Amniotic epithelial cell (primary cell): ENCODE results near the gene GPBAR1.
A peak's percentile ranks its signal among the peaks of the same experiment; 100 is the strongest.

Experiments
- DNase-seq: peaks from one replicate; pipeline ENCODE4 v3.0.0-alpha.2; 2010; ENCODE audit warnings: low read depth

GPBAR1 gene

DNA sequence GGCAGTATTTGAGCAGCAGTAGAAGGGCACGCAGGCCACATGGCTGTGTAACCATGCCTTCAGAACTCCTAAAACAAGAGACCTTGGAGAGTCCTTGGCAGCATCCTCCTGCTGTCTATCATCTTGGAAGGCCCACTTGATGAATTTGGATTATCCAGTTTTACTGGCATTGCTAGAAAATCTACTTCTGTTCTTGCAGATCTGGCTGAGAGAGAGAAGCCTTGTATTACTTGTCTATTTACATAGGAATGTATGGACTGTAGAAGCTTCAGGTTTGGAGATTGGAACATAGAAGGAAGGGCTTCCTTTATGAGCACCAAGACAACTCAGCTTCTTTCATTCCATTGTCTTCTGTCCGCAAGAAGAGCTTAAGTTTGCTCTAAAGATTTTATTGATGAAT lies 16.1 kb upstream of the GPBAR1 start:
- DNase-seq = no peak

DNA sequence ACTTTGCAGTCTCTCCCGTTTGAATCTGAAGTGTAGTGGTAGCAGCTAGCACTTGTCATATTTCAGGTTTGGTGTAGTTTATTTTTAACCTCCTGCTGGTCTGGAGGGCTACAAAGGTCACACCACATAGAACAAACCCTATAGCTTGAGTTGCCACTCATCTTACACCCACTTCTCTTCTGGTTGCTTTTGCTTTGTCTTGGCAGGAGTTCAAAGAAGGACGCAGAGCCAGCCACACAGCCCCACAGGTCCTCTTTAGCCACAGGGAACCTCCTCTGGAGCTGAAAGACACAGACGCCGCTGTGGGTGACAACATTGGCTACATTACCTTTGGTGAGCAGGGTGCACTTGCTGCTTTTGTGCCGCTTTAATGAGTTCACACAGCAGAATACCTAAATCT lies 15.6 kb upstream of the GPBAR1 start:
- DNase-seq = no peak

DNA sequence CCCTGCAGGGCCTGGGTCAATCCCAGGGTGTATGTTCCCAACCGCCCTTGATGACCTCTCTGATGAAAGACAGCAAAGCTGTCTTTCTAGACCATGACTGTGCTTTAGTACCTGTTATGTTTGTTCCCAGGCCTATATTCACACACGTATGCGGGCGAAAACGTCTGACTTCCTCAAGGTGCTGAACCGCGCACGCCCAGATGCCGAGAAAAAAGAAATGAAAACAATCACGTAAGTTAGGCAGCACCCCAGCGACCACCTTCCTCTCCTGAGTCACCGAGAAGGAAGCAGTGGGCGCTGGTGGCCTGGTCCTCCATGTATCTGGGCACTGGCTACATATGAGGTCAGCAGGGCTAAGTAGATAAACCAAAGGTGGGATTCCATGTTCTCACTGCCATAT lies 11.1 kb upstream of the GPBAR1 start:
- DNase-seq = no peak

DNA sequence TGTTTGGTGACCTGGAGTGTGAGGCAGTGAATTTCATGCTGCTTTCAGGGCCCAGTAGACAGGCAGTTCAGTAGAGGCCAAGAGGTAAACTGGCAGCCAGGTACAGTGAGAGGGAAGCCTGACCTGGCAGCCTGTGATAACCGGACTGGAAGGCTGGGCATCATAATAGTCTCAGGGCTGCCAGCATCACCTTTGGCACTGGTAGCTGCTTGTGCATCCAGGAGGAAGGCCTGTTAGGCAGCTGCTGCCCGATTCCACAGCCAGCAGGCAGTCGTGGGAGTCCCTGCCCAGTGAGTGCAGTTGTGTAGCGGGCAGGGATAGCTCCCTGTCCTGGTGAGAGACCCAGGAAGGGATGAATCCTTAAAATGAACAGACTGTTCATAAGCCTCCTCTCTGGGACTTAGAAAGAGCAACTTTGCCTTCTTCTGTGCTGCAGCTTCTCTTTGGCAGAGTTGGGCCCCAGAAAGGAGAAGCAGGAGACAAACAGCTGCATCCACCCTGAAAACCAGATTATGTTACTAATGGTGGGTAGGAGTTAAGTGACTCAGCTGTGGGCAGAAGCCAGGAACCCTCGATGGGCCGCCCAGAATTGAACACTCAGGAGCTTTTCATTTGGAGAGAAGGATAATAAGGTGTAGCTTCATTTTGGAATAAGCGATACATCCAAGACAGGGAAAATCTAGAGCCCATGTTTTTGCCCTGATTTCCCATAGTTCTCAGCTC lies 8.1 kb upstream of the GPBAR1 start:
- no peak for DNase-seq

DNA sequence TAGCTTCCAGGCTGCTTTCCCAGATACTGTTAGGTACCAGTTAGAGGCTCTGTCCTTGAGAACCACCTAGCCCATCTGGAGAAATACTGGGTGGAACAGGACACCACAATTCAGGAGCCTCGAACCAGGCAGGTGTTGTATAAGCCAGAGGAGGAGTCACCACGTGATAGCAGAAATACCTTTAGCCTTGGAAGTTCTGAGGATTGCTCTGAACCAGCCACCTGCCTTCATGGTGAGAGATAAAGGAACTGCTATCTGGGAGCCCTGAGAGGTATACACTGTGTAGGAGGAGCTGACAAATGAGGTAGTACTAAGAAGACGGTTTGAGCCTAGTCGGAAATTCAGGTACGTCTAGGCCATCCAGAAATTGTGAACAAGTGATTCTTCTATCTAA lies 7.6 kb upstream of the GPBAR1 start:
- no peak for DNase-seq

DNA sequence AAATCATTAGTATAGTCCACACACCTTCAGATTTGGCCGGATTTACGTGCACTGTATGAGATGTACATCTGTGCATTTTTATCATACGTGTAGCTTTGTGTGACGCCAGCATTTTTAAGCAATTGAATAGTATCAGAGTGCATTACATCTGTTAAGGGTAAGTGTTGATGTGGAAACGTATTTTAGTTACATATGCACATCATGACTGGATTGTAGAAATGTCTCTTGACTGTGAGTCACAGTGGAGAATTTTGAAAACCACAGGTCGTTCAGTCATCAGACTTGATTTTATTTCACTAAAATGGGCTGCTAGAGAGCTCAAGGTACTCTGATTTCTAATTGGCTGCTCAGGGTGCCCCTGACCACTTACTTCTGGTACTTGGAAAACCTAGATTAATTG lies 5.4 kb upstream of the GPBAR1 start:
- DNase-seq = peak; percentile 90

DNA sequence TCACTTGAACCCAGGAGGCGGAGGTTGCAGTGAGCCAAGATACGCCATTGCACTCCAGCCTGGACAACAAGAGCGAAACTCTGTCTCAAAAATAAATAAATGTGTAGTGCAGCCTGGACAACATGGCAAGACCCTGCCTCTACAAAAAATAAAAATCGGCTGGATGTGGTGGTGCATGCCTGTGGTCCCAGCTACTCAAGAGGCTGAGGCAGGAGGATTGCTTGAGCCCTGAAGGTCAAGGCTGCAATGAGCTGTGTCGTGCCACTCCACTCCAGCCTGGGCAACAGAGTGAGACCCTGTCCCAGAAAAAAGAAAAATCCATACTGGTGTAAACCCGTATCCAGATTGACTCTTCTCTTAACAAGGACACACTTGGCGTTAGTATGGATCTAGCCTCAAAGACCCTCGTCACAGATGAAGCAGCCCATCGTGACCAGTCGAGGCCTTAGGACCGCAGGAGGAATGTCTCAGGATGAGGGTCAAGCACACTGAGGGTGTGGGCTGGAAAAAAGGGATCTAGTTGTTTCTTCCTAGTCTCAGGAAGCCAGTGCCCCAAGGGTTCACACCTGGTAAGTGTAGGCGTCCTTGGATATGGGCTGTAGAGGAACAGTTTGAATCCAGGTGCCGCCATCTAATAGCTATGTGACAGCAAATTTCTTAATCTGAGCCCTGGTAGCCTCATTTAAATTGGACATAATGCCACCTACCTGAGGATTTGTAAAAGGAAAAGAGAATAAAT lies 4.0 kb upstream of the GPBAR1 start:
- no peak for DNase-seq

DNA sequence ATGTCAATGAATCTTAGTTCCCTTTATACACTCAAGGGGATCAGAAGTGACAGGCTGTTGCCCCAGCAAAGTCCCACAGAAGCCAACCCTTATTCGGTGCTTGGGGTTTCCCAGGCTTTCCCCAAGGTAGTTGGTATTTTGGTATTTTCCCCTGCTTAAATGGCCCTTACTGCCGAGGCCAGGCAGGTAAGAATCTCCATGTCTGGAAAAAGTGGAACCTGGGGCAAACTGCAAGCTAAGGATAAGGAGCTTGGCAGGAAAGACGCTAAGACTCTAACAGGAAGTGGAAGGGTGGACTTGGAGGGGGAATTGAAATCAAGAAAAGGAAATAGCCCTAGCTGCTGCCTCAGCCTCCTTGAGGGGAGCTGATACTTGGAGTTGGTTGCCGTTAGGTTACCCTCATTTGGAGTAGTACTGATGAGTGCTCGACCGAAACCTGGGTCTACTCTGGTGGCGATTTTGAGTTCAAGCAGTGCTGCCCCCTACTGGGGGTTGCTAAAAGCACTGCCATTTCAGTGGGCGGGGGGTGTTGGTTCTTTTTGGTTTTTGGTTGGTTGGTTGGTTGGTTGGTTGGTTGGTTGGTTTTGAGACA lies 3.3 kb upstream of the GPBAR1 start:
- no peak for DNase-seq

DNA sequence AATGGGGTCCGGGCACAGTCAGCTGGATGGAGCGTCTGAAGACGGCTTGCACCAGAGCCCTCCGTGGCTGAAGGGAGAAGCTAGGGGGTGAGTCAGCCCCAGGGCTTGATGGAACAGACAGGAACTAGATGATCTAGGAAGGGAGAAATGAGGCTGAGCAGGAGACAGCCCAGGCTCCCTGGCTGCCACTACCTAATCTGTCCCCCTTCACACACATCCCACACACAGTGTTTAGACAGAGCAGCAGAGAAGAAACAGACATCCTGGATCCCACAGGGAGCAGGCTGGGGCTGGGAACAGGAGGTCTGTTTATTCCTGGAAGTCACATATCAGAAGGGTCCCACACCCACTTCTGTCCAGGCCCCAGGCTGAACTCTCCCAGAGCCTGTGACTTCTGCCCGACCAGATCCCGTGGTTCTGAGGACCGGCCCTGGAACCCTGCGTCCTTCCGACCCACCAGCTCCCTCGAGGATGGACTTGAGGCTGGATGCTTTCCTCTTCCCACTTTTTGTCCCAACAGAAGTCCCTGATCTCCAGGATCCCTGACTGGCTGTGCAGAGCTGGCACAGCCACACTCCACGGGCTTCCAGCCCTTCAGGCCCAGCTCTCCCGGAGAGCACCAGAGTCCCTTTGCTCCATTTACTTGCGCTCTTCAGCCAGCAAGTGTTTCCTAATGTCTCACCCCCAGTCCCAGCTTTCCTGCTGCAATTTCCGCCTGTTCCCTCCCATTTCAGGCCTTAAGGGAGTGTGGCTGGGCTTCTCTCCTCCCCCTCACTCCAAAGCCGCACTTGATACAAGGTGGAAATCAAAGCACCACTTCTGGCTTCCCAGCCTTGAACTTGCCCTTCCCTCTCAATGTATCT lies 1.5 kb upstream of the GPBAR1 start:
- DNase-seq = peak; percentile 97

DNA sequence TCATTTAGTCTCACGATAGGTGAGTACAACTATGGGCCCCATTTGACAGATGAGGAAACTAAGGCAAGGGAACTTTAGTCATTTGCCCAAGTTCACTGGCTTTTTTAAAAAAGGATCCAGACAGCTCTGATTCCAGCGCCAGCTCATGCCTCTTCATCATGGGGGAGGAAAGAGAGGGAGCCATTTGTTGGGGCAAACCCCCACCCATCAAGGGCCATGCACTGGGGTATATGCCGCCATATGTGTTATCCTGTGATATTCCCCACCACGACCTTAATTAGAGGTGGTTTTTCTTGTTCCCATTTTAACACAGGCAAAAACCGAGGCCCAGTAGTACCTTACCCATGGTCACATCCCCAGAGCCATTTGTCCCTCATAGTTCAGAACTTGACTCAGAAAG lies 649 bp upstream of the GPBAR1 start:
- no peak for DNase-seq

DNA sequence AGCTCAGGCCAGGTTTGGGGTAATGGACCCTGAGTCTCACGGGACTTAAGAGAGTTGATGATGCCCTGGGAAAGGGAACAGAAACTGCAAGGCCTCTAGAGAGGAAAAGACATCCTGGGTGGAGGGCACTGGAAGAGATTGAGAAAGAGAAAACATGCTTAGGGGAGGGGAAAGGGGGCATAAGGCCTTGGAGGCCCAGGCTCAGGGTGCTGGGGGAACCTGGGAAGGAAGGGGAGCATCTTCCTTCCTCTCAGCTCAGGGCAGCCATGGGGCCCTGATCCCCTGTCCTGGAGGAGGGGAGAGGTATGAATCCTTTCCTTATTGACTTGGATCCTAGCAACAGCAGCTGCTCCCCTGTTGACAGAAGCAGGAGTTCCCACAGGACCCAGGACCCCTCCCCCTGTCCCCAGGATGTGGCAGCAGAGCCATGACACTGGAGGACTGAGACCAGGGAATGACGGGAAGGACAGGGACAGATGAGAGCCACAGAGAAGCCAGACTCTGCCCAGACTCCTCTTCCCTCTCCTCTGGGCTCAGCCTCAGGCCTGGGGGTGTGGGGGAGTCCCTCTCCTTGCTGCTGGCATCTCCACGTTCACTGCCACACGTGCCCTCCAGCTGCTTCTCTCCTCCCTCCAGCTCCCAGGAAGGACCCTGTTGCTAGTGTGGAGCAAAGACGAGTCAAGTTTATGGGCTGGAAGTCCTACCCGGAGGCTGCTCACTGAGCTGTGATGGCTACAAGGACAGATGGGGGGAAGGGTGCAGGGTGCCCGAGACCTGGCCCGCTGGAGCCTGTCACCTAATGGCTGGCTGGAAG lies 815 bp downstream of the GPBAR1 start:
- DNase-seq = no peak

DNA sequence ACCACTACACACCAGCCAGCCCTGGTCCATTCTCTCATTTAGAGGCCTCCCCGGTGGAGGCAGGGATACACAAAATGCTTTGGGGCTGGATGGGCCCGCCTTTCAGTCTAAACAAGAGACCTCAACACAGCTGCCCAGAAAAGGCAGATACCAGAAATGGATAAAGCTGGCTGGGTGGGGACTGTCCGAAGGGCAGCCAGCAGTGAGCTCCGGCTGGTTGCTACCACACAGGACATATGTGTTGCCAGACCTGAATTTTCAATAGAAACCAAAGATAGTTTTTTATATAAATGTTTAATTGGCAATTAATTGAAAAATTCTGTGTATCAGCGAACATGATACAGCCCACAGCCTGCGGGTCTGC lies 1.4 kb downstream of the GPBAR1 start:
- DNase-seq = no peak

DNA sequence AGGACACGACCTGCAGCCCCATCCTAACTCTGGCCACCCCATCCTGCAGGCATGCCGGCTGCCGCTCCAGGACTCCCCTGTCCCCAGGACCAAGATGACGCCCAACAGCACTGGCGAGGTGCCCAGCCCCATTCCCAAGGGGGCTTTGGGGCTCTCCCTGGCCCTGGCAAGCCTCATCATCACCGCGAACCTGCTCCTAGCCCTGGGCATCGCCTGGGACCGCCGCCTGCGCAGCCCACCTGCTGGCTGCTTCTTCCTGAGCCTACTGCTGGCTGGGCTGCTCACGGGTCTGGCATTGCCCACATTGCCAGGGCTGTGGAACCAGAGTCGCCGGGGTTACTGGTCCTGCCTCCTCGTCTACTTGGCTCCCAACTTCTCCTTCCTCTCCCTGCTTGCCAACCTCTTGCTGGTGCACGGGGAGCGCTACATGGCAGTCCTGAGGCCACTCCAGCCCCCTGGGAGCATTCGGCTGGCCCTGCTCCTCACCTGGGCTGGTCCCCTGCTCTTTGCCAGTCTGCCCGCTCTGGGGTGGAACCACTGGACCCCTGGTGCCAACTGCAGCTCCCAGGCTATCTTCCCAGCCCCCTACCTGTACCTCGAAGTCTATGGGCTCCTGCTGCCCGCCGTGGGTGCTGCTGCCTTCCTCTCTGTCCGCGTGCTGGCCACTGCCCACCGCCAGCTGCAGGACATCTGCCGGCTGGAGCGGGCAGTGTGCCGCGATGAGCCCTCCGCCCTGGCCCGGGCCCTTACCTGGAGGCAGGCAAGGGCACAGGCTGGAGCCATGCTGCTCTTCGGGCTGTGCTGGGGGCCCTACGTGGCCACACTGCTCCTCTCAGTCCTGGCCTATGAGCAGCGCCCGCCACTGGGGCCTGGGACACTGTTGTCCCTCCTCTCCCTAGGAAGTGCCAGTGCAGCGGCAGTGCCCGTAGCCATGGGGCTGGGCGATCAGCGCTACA lies 2.1 kb downstream of the GPBAR1 start:
- DNase-seq = no peak

DNA sequence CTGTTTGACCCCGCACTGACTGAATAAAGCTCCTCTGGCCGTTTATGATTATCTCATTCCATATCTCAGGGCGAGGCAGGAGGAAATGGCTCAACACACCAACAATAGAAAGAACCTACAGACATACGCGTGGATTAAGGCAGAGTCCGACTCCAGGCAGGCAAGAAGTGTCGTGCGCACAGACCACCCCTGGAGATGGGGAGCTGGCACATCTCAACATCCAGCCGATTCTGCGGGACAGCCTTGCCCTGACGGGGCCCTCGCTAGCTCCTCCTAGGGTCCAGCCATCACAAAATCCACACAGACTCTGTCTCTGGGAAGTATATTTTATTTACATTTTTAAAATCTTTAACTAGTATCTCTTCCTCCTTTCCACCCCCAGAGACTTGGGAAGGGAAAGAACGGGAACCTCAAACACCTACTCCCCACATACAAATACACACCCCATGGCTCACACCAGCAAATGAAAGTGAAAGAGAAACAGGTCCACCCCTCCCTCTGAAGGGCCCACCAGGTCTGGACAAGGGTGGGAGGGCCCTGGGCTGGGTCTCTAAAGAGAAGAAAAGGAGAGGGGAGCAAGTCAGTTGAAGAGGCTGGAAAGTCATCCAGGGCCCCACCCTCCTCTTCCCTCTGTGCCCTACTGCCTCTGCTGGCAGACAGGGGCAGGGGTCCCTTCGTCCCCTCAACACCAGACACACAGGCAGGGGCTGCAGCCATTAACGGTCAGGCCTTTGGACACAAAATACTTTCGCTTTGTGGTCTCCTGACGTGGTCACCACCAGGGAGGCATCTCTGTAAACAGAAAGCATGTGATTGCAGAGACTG lies 3.2 kb downstream of the GPBAR1 start:
- DNase-seq = no peak

DNA sequence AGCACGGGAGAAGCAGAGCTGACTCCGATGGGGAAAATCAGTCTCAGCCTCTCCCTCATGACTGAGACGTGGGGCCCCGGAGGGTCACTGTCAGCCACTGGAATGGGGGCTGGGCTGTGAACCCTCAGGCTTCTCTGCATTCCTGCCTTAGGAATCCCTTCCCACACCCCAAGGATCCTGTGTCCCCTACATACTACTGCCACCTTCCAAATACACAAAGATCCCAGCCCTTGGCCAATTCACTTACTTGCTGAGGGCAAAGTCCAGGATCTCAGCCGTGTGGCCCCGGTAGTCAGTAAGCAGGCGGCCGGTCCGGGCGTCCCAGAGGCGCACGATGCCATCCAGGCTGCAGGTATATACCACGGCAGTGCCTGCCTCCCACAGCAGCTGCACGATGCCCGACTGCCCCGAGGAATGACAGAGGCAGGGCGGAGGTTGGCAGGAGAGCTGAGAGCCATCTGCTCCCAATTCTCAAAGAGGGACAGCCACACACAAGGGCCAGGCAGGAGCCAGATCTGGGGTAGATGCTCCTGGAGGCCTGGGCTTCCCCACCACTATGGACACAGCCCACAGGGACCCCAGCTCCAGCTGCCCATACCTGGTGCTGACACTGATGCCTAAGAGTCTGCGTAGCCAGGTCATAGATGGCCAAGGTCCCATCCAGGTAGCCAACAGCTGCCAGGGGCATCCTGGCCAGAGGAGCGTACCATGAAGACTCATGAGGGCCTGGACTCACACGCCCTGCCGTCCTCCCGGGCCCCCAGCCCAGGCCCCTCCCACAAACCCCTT lies 4.2 kb downstream of the GPBAR1 start:
- no peak for DNase-seq

DNA sequence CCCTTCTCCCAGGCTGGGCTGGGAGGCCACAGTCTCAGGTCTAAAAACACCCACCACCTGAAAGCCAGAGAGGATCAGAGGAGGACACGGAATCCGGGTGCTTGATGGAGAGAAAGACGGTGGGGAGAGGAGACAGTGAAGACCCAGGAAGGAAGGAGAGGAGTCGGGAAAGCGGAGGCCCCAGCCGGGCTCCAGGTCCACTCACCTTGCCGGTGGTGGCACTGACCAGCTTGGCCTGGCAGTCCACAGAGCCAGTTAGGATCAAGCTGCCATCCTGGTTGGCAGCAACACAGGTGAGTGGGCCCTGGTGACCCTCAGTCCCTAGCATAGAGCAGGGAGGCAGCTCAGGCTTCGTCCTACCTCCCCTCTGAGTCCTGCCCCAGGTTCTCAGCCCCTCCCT lies 4.8 kb downstream of the GPBAR1 start:
- DNase-seq = no peak

DNA sequence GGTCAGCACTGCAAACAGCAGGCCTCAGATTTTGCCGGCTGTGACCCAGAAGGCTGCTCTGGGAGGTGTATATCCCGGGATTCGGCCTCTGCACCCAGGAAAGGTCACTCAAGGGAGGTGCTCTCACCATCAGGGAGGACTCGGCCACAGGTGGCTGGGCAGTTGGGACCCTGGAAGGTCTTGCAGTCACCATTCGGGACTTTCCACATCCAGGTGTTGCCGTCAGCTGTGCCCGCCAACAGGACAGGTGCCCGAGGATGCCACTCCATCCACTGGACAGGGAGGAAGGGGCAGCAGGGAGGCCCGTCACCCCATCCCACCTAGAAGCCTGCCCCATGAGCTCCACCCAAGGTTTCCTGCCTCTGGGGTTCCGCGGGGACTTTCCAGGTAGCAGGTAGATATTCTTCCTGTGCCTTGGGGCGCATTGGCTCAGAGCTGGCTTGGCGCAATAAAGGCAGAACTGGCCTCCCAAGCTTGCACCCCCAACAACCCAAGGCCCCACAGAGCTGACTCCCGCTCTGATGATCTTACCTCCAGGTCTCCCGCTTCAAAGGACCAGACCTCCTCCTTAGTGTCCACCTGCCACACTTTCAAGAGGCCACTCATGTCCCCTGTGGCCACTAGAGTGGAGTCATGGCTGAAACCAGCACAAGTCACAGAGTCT lies 5.6 kb downstream of the GPBAR1 start:
- DNase-seq = no peak

DNA sequence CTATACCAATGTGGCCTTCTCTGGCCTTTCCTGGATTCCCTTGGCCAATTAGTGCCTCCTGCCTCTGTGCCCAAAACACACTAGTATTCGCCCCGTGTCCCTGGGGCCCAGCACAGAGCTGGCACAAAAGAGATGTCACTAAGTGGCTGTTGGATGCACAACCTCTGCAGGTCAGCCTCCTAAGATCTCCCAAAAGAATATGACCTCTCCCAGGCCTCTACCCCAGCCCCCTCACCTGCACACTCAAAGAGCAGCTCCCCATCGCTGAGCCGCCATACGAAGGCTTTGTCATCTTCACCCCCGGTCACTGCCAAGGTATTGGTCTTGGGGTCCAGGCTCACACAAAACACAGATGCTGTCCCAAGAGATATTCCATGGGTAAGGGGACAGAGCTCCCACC lies 6.4 kb downstream of the GPBAR1 start:
- no peak for DNase-seq
